HG02763 (cell line): ENCODE data around the gene GSC.

Experiments used
- ATAC-seq: cut with Tn5 transposase; IDR thresholded peaks from one replicate; pipeline ENCODE4 v1.9.1; 2021; ENCODE audit warnings: mild to moderate bottlenecking, moderate library complexity; ENCODE audit not compliant: unreplicated experiment

Gene GSC

DNA sequence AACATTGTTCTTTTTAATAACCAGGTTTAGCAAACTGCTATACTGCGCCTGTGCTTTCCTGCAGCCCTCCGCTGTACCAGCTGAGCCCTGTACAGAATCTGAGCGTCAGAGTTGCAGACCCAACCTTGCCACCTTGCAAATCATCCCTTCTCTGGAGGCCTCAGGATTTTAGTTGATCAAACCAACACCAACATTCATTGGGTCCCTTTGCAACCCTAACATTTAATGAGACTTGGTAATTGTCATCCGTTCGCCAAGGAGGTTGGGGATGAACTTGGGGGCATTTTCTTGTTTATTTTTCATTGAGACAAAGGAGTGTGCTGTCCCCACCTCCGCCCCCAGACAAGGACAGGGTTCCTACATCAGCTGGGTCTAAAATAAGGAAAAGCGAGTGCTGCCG lies 2.6 kb upstream of the GSC start:
- no peak for ATAC-seq

GRCh38 chr14:94771906-94772490 lies 2.1 kb upstream of the GSC start:
- no peak for ATAC-seq

GRCh38 chr14:94771158-94771905 lies 1.4 kb upstream of the GSC start:
- ATAC-seq = no peak

GRCh38 chr14:94770815-94771157 lies 873 bp upstream of the GSC start:
- ATAC-seq = no peak

DNA sequence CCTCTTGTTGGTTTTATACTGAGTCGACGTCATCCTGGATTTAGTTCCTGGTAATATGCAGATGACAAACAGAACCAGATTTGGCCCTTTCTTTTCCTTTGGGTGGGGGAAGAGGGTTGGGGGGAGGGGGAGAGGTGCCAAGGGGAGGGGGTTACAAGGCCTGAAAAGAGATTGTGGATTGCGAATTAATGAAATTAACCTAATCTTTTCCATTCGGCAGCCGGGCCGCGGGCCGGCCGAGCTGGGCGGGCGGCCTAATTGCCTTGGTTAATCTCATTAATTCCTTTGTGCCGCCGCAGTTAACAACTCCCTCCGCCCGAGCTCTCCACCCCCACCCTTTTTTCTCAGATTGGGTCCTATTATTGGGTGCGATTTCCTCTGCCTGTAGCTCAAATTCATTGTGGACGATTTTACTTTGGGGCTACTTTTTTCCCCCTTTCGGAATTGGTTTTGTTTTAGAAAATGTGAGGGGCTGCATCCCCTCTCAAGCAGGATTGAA lies 387 bp upstream of the GSC start:
- ATAC-seq = no peak

DNA sequence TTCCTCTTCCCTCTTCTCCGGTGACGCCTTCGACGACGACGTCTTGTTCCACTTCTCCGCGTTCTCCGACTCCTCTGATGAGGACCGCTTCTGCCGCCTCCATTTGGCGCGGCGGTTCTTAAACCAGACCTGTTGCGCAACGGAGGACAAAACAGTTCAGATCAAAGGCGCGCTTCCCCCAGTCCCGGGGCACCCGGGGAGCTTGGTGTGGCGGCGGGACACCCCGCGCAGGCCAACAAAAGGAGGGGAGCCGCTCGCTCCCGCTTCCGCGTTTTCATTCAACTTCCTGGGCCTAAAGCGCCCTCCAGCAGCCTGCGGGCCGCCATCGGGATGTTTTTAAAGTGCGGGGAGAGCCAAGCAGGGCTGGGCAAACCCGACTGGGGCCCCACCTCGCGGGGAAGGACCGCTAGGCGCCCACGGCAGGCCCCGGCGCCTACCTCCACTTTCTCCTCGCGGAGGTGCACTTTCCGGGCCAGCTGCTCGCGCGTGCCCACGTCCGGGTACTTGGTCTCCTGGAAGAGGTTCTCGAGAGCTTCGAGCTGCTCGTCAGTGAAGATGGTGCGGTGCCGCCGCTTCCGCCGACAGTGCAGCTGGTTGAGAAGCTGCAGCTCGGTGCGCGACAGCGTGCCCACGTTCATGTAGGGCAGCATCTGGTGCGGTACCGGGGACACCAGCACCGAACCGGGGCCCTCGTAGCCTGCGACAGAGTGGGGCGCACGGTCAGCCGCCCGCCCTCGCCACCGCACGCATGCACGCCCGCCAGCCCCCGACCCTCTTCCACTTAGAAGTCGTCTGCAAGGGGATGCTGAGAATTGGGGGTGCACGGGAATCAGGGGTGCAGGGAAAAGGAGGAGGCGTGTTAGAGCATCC lies 1.2 kb downstream of the GSC start:
- ATAC-seq = no peak

DNA sequence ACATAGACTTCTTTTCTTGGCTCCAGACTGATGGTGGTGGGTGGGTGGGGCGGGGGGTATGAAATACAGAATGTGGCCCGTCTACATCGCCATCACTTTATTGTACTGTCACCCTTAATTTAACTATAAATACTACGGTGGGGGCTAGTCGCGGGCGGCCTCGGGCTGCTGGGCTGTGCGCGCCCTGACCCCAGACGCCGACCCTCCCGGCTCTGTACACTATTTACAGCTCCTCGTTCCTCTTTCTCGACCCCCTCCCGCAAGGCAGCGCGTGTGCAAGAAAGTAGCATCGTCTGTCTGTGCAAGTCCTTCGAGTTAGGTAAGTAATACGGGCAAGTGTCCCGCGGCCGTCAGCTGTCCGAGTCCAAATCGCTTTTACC lies 1.8 kb downstream of the GSC start:
- no peak for ATAC-seq

GRCh38 chr14:94767321-94767878 lies 2.5 kb downstream of the GSC start:
- ATAC-seq = no peak

DNA sequence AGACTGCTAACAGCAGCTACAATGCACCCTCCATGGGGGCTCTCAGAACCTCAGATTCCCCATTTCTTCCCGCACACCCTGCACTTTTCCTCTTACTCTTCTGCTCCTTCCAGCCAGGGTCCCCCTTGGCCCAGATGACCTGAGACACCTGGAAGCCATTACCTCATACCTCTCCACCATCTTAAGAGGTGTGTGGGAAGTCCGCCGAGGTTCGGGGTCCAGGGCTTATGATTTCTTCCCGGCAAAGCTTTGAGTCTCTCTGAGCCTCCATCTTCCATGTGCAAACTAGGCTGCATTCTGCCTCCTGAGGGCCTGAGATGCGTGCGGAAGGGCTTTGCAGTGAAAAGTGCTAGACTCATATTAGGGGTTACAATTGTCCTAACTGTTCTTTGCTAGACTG lies 5.3 kb downstream of the GSC start:
- ATAC-seq = no peak

- ATAC-seq = no peak
Measured at GRCh38 chr14:94762431-94762830, 7.5 kb downstream of the GSC start.

- ATAC-seq = no peak
Measured at GRCh38 chr14:94761997-94762377, 7.9 kb downstream of the GSC start.

GRCh38 chr14:94761348-94761996 lies 8.4 kb downstream of the GSC start:
- no peak for ATAC-seq

- ATAC-seq = no peak
Measured at GRCh38 chr14:94756310-94756882, 13.5 kb downstream of the GSC start.

GRCh38 chr14:94754391-94754942 lies 15.4 kb downstream of the GSC start:
- ATAC-seq = no peak

DNA sequence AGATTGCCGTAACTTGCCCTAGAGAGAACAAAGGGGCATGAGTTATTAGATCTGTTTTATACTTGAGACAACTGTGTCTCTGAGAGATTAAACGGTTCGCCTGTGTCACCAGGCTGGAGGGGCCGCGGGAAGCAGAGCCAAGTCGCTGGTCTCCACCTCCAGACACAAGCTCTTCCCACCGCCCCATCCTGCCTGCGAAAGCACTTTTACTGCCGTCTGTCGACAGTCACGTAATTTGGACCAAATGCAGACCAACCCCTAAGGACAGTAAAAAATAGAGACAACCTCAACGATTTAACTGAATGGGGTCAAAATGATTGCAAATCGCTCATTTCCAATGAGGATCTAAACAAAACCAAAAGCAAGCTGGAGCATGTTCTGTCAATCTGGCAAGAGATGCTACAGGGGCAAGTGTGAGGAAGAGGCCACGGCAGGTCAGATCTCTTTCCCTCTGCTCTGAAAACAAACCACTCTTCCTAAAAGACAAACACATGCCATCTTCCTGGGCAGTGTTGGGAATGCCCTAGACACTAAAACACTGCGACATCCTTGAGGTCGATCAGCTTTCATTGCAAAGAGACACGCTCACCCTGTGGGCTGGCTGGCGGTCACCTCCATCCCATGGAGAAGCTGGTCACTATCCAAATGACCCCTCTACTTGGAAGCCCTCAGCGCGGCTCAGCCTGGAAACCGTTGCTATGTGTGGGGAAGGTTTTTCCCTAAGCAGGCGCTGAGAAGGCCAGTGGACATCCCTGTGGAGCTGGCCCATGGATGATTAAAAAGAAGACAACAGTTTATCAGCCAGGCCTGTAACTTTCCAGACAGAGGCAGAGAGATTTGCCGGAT lies 17.1 kb downstream of the GSC start:
- ATAC-seq = no peak

GRCh38 chr14:94751956-94752355 lies 18.0 kb downstream of the GSC start:
- ATAC-seq = no peak

DNA sequence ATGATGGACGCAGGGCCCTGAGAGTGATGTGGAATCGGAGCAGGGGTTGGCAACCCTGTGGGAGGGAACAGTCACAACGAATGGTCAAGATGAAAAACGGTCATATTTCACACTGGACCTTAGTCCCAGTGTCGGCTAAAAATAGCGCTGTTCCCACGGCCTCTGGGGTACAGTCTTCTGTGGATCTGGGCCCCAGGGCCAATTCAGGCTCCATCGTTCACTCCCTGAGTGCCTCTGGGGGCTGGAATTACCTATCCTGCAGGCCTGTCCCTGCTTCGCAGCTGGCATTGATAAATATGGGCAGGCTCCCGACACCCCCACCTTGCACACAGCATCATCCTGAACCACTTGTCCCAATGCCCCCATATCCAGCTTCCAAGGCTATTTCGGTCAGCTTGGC lies 18.6 kb downstream of the GSC start:
- ATAC-seq = no peak

DNA sequence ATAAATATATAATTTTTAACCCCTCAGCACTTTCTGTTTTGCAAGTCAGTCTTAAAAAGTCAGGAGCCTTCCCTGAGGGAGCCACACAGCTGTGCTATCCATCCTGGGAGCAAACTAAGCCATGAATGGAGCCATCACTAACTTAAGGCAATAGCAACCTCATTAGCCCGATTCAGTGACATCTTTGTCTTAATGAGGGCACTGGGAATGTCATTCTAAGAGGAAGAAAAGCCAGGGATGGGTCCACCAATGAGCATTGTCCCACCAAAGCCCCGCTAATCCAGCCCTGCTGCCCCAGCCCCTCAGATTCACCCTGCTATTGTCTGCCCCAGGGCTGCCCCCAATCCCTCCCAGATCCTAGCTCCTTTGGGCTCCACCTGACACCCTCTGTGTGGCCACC lies 19.5 kb downstream of the GSC start:
- no peak for ATAC-seq

- ATAC-seq = no peak
Measured at GRCh38 chr14:94748667-94749347, 21.1 kb downstream of the GSC start.
